ENCODE measurements around the gene PPP1R14B.

The PPP1R14B gene

GRCh38 chr11:64227405-64227956 is 19.3 kb downstream of the PPP1R14B start:
- Histone ChIP-seq H3K36me3 (peaks cover 0 to 8% (median 7%) of the 10 kb centered on the region in 3 donors), H3K9me3 (no peaks in the 10 kb centered on the region), H3K4me1 (peaks cover 0 to 56% (median 48%) of the 10 kb centered on the region in 4 donors), H3K4me3 (peak overlapping the region; percentile 86 to 88), H3K27me3 (no peaks in the 10 kb centered on the region), H3K27ac (peak overlapping the region; percentile 81 to 95)
- DNase-seq, result no peak
- intact Hi-C loops (cut with DNase I; ENCODE audit: low total_unique reads), result loop anchor here (5.0 kb wide), 1 partner anchor 40 kb away; the partner anchor contains the start of gene STIP1
- no peak for TF ChIP-seq CTCF (IDR thresholded peaks at IDR 0.05)

DNA sequence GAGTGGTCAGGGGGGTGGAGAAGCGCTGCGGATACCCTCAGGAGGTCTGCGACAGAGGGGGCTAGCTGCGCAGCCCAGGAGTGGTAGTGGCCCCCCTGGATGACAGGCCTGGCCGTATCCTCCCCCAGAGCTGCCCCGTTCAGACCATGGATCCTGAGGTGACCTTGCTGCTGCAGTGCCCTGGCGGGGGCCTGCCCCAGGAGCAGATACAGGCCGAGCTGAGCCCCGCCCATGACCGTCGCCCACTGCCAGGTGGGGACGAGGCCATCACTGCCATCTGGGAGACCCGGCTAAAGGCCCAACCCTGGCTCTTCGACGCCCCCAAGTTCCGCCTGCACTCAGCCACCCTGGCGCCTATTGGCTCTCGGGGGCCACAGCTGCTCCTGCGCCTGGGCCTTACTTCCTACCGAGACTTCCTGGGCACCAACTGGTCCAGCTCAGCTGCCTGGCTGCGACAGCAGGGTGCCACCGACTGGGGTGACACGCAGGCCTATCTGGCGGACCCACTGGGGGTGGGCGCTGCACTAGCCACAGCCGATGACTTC is 20.2 kb downstream of the PPP1R14B start:
- Histone ChIP-seq H3K4me1 (peaks cover 0 to 50% (median 40%) of the 10 kb centered on the region in 4 donors), H3K4me3 (peak overlapping the region; percentile 86 to 88)

DNA sequence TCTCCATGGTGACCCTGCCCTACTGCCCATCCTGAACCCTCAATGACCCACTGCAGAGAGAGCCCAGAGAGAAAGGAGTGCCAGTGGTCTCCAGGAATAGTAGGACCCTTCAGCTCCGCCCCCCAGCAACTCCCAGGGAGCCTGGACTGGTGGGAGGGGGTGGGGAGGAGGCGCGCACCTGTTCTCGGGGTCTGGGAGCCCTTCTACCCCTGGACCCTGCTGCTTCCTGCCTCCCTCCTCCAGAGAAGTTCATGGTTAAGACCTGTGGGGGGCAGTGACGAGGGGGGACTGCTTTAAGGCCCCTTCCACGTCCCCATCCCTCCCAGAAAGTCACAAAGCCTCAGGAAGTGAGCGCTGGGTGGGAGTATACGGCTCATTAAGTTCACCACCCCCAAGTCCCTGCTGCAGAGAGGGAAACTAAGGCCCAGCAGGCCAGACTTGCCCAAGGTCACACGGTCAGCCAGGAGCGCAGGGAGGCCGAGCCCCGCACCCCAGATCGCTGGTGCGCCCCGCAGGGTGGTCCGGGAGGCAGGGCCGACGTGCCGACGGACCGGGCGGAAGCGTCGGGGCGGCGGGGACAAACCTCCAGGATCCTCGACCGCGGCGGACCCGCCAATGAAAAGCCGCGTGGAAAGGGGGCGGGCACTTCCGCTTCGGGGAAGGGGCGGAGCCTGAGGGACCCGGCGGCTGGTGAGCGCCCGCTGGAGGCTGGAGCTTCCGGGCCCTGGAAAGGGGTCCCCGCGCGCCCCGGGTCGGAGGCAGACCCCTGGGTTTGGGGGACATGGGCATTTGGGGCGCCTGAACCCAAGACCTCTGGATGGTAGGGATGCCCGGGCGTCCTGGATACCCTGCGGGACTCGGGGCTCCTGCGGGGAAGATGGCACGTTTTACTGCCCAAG is 20.9 kb downstream of the PPP1R14B start, which contains the start of the genes NUDT22 and TRPT1:
TSS of gene NUDT22 (plus strand) at position 667 of the 899 bp plus-strand sequence. CDS start 379 bp downstream, outside the sequence.
TSS of gene TRPT1 (minus strand) at position 579 of the 899 bp plus-strand sequence. CDS start at position 253, 326 bp downstream.
- Histone ChIP-seq H3K27me3 (no peaks in the 10 kb centered on the region), H3K4me1 (peaks cover 0 to 42% (median 37%) of the 10 kb centered on the region in 4 donors), H3K4me3 (peak within 1 kb of the TSS; percentile 86 to 88), H3K36me3 (peaks cover 0 to 8% (median 8%) of the 10 kb centered on the region in 3 donors), H3K27ac (peak within 1 kb of the TSS; percentile 81 to 95), H3K9me3 (no peaks in the 10 kb centered on the region)
- peak; percentile 86 to 96 for DNase-seq
- intact Hi-C loops (cut with DNase I; ENCODE audit: low total_unique reads), result loop anchor here (5.0 kb wide), 1 partner anchor 39 kb away; the partner anchor contains the start of gene STIP1
- TF ChIP-seq CTCF (IDR thresholded peaks at IDR 0.05), result peak in 1 of 2 experiments; percentile 14

More for the DNA sequence above, 20.2 kb downstream of the PPP1R14B start:
- no peak for TF ChIP-seq CTCF (IDR thresholded peaks at IDR 0.05)
- peak overlapping the region; percentile 81 to 95 for H3K27ac ChIP-seq
- peaks cover 0 to 8% (median 7%) of the 10 kb centered on the region in 3 donors for H3K36me3 ChIP-seq
- H3K9me3 ChIP-seq, result no peaks in the 10 kb centered on the region
- peak in 1 of 2 donors; percentile 54 for DNase-seq
- H3K27me3 ChIP-seq, result no peaks in the 10 kb centered on the region
- intact Hi-C loops (cut with DNase I; ENCODE audit: low total_unique reads), result loop anchor here (5.0 kb wide), 1 partner anchor 39 kb away; the partner anchor contains the start of gene STIP1

GRCh38 chr11:64224891-64225607 is 21.7 kb downstream of the PPP1R14B start:
- H3K27ac ChIP-seq, result peak overlapping the region; percentile 81 to 95
- intact Hi-C loops (cut with DNase I; ENCODE audit: low total_unique reads), result loop anchor here (5.0 kb wide), 1 partner anchor 38 kb away; the partner anchor contains the start of gene STIP1
- peaks cover 0 to 39% (median 36%) of the 10 kb centered on the region in 4 donors for H3K4me1 ChIP-seq
- peak in 1 of 2 donors; percentile 18 for DNase-seq
- TF ChIP-seq CTCF (IDR thresholded peaks at IDR 0.05), result no peak
- H3K4me3 ChIP-seq, result peak overlapping the region; percentile 86 to 88
- no peaks in the 10 kb centered on the region for H3K9me3 ChIP-seq
- H3K27me3 ChIP-seq, result no peaks in the 10 kb centered on the region
- peaks cover 0 to 16% (median 8%) of the 10 kb centered on the region in 3 donors for H3K36me3 ChIP-seq
